HG03439 (cell line): ENCODE measurements around the gene TTC28.

Experiments
- ATAC-seq: cut with Tn5 transposase; IDR thresholded peaks from one replicate; pipeline ENCODE4 v1.9.1; 2021; ENCODE audit warnings: mild to moderate bottlenecking, moderate library complexity; ENCODE audit not compliant: unreplicated experiment

Gene TTC28

DNA sequence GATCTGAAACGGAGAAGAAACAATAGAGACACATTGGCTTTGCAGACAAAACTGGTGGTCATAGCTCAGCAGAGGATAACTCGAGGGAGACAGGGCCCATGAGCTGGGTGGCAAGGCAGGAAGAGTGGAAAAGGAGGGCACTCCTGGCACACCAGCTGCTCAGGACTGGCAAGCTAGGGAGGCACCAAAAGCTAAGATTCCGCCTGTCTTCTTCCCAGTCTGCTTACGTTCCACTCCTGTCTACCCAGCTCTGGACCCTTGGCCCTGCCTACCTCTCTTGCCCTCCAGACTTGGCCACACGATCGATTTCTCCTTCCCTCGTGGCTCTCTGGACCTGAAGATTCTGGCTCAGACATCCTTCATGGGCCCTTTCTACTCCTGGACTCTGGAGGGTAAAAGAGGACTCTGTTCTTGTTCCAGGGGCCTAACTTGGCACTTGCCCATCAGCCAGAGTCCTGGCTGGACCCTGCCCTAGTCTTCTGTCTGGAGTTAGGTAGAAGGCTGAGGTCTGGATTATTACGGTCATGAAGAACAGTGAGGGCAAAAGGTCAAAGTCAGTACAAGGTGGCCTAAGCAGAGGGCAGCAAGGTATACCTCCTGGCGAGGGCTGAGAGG lies 645.4 kb downstream of the TTC28 start:
- no peak for ATAC-seq

DNA sequence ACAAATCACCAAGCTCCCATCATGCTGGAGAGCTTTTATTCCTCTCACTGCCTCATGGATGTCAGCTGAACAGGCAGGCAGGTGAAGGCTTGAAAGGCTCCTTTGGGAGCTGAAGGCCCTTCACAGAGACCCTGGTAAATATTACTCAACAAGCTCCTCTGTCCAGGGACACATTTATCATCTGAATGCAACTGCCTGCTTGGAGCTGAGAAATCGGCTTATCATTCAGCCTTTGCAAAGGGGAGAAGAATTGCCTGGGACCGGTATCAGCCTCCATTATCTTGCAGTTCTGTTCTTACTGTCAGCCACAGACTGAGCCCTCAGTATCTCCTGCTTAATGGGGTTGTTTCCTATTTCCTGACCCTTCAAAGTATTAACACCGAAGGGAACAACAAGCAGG lies 646.8 kb downstream of the TTC28 start:
- no peak for ATAC-seq

DNA sequence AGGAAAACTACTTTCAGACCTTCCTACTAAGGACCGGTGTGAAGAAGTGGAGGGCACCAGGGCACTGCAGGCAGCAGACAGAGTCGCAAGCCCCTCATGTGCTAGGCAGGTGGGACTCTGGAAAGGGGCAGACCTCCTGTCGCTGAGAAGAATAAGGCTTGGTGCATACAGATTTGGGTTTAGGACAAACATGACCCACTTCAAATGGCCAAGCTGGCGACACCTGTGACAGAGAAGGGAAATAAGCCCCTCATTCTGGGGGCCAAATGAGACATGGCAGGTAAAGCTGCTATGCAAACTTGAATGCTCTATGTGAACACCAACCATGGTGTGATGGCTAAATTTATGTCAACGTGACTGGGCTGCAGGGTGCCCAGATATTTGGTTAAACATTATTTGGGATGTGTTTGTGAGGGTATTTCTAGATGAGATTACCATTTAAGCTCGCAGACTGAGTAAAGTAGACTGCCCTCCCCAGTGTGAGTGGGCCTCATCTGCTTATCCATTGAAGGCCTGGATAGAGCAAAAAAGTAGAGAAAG lies 648.2 kb downstream of the TTC28 start:
- ATAC-seq, result no peak

DNA sequence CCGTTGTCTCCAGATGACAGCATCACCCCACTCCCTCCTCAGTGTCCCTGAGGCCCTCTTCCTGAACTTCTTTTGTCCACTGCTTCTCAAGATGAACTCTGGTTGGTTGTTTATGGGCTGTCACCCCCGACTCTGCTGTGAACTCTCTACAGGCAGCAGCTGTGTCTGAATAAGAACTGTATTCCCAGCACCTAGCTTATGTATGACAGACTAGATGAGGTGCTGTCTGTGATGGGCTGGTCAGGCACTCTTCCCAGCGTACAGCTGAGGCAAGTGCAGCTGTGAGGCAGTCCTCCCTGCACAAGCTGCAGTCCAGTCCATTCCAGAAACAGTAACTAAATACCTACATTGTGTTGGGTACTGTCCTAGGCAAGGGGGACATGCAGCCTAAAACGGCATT lies 649.2 kb downstream of the TTC28 start:
- ATAC-seq, result no peak

DNA sequence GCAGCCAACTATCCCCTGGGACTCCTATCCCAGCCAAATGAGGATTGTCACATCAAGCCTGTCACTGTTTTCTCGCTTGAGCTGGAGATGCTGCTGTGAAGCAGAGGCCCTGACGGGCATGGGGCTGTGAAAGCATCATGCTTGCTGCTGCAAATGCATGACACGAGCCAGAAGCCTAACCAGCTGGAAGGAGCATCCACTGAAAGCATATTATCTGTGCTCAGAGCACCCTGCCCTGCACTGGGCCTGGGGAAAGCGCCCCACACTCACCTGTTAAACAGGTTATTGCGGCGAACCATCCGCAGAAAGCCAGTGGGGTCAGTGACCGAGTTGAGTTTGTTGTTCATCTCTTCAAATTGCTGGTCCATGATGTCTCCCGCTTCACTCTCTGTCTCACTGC lies 649.7 kb downstream of the TTC28 start:
- no peak for ATAC-seq

DNA sequence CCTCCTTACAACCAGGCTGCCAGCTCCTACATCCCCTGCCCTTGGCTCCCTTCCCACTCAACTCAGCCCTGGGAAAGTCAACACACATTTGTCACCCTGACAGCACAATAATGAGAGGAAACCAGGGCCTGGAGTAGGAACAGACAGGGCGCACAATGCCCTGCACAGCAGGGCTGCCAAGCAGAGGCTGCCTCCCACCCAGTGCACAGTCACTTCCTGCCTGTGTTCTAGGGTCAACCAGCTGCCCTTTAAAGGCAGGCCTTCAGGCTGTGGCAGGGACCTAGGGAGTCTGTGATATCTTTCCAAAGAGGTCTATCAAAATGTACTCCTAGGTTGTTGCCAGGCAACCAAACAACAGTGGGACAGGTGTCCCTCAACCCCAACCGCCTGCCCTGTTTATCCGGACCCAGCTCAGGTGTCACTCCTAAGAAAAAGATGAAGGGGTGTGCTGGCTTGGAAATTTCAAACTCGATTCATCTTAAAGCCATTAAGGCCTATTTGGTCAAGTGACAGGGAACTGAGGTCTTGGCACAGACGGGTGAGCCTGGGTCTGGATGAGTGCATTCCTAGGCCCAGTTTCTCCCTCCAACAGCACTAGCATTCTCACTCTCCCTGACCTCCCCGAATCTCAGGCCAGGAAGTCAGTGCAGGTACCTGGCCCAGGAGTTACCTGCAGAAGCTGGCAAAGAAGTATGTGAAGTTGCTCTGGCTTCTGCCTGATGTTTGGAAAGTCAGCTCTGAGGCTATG lies 650.3 kb downstream of the TTC28 start:
- no peak for ATAC-seq

DNA sequence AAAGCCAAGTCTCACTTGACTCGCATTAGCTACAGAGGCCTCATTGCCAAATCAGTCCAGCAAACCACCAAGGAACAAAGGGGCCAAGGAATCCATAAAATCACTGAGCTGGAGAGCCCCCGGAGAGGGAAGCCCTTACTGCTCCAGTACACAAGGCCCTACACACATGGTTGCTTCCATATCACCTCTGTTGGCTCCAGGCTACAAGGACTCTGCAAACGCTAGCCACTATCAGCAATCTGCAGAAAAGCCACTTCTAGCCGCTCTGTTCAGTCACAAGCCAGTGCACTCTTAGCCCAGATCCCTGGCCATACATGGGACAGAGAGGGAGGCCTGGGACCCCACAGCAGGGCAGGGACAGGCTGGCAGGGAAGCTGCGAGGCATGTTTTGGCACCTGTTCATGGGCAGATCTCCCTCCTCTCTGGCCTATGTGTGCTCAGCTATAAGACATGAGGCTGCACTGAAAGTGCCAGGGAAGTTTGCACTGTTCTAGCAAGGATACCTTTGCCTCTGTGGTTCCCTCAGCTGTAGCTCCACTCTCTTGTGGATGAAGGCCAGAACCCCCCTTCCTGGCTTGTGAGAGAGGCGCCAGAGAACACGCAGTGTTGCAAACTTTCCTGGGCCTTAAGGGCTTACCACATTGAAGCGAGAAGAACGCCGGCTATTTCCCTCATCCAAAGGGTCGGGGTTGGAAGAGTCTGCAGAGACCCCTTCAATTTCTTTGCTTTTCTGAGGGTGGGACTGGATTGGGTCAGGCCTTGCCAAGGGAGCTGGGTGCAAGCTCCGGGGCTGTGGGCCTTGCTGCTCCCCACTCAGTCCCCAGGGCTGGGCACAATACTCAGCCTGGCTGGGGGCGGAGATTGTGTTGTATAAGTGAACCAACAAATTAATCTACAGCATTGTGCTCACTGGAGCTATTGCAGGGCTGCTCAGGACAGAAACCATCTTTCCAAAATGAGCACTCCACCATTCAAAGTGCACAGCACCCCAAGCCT lies 651.9 kb downstream of the TTC28 start:
- no peak for ATAC-seq

DNA sequence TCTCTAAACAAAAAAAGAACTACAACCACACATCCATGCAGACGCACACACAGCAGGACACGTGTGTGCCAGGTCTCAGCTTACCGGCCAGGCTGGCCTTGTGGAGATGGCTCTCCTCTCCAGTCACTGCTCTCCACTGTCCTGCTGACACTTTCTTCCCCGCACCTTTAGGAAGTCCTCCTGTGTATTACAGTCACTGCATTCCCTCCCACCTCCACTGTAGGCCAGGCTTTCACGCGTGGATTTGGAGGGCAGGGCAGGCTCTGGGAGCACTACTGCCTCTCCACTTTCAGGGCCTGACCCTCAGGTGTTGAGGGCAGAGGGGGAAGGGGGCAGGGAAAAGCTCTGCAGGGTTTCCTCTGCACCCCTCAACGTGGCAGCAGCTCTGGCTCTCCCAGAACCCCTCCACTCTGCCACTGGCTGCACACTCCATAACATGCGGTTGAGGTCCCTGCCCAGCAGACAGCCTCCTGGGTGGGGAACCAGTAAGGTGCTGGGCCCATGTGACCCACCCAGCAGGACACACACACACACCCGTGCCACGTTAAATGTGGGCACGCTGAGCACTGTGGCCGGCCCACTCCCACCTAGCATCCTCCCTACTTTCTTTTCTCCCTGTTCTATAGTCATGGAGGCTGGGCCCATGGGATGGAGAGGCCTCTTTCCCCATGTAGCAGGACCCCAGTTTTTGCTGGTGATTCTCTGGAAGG lies 653.6 kb downstream of the TTC28 start:
- no peak for ATAC-seq

DNA sequence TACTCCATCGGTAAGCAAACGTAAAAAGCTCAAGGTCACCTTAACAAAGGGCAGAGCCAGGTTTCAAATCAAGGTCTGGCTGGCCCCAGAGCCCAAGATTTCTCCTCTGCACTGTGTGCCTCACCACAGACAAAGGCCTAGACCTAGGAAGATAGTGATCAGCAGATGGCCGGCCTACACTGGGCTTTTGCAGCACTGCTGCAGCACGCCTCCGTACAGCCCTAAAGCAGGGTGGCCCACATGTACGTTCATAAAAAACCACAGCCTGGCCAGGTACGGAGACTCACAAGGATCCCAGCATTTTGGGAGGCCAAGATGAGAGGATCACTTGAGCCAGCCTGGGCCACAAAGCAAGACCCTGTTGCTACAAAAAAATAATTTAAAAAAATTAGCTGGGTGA lies 654.3 kb downstream of the TTC28 start:
- no peak for ATAC-seq

DNA sequence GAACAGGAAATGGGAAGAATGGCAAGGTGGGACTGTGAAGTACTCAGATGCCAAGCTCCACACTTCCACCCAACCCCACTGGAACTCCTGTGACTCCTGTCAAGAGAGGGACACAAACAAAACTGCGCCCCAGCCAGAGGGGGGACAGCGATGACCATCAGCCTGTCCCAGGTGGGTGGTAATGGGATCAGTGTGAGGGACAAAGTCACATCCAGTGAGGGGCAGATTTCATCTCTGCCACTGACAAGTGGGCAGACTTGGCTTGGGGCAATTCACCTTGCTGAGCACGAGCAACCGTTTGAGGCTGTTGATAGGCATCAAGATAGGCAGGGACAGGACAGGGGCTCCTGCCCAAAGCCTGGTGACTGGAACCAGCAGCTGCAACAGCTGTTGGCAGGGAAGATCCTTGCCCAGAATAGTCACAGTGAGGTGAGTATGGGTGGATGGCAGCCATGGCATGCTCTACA lies 655.2 kb downstream of the TTC28 start:
- ATAC-seq, result no peak

DNA sequence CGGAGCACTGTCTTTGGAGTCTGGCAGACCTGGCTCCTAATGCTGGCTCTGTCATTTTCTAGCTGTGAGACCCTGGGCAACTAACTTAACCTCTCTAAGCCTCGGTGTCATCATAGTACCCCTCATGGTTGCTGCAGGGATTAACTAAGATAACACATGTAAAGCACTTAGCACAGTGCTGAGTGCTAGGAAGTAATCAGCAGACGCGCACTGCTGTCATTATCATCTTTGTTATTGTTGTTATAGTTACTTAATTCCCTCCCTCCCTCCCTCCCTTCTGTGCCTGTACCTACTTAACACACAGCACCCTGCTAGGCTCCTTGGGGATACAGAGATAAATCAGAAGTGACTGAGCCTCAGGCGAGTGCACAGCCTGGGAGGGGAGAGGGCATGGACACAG lies 655.9 kb downstream of the TTC28 start:
- ATAC-seq, result no peak

DNA sequence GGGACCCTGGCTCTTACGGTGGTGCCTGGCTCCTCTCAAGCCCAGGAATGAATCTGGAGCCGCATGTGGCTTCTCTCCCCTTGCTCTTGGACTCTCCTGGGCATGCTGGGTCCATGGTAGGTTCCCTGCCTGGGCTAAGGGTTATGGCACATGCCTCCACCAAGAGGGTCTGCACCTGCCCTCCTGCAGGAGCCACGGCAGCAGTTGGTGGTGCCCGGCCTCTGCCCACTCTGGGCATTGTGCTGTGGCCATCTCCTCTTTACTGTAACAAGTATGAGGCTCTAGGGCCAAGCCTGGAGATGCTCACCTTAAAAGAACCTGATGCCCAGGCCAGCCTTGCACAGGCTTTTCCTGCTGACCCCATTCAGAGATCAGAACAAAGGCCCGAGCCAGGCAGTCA lies 656.6 kb downstream of the TTC28 start:
- no peak for ATAC-seq

DNA sequence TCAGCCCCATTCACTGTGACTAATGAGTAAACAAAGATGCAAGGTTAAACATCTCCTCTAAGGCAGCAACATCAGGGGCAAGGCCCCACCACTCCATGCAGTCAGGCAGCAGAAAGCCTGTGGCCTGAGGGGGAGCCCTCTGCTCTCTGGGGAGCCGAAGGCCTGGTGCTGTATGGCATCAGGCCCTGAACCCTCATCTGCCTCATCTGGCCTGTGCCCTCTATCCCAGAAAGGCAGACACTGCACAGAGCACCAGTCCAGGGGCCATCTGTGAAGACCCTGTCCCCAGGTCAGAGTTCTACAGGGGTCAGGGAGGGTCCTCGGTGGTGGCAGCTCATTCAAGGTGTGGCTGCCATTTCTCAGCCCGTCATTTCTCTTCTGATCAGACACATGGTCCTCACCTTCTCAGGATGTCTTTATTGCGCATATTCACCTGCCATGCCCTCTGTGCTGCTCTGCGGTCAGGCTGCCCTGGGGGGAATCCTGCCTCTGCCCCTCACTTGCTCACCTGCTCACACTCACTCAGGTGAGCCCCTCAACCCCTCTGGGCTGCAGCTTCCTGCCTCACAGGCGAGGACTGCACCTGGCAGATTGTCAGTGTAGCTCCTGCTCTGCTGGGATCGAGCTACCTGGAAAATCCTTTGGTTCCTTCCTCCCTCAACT lies 657.5 kb downstream of the TTC28 start:
- no peak for ATAC-seq

DNA sequence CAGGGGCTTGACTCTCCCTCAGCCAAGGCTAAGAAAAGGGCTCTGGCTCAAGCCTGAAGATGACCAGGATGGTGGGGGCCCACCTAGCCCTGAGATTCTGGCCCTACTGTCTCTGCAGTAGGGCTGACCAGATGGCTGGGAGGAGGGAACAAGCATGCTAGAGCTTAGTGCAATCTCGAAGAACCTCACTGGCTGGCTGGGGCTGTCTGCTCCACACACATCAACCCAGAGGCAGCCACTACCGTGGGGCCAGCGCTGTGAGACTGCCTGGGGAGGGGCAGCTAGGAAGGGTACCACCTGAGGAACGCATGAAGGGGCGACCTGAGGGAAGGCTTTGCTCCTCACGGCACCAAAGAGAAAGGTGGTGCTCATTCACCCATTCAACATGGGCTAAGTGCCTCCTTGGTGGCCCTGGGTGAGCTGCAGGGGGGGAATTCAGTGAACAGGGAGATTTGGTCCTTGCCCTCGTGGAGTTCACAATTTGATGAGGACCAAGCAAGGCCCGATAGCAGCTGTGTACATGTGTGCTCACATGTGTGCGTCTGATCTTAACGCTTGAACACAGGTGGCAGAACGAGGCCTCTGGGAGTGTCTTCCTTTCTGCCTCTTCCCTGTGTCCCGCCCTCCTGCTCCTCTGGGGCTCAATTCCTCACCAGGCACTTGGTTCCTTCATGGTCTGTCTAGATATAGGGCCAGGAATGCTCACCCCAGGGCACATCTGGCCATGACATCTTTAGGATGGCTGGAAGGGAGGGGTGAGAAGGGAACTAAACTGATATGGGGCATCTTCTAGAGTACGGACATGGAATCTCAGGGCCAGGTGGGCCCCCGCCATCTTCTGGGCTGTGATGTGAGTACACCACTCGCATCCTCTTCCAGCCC lies 658.3 kb downstream of the TTC28 start:
- ATAC-seq, result no peak

DNA sequence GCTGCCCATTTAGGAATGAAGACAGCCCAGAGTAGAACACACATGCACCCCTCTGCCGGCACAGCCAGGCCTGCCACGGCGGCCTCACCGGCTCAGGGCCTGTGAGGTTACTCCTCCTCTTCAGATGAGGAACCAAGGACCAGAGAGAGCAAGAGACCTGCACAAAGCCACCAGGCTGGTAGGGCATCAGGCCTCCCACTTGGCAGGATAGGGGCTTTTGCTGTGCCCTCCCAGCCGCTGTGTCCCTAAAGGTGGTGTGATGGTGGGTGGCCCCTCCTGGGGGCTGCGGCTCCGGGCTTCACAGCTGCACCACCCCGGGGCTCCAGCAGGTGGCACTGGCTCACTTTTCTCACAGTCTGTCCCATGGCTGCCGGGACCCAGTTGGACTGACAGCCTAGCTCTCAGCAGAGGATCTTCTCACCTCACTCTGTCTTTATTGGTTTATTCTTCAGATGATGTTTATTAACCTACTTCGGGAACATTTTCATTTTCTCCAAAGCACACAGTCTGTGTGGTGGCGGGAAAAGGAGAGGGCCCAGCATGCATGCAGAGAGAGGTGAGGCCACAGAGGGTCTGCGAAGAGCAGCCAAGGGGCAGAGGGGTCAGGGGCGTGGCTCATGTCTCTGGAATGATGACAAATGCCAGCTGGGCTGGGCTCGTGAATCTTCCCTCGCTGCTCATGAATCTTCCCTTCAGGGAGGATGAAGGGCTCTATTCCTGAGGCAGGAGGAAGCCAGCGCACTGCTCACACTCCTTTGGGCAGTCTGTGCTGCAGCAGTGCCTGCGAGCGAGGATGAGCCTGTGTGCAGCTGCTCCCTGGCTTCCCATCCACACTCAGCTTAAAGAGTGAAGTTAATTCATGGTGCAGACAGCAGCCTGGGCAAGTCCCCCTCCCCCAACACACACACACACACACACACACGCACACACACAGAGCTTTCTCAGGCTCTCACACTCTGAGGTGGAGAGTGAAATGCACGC lies 659.5 kb downstream of the TTC28 start:
- ATAC-seq, result no peak

DNA sequence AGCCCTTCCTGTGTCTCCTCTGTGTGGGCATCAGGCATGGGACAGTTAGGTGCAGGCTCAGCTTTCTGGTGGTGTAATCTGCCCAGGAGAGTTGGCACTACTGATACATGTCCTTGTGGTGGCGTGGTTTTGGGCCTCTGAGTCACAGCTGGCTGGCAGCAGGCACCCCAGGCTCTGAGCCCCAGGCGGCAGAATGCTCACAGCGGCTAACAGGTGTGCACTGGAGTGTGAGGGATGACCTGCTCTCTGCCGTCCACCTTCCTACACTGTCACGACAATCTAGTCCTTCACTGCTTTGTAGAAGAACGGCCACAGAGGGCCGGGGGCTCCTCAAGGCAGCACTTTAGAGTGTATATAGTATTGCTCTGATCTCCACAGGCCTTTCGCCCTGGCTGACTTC lies 660.3 kb downstream of the TTC28 start:
- no peak for ATAC-seq

DNA sequence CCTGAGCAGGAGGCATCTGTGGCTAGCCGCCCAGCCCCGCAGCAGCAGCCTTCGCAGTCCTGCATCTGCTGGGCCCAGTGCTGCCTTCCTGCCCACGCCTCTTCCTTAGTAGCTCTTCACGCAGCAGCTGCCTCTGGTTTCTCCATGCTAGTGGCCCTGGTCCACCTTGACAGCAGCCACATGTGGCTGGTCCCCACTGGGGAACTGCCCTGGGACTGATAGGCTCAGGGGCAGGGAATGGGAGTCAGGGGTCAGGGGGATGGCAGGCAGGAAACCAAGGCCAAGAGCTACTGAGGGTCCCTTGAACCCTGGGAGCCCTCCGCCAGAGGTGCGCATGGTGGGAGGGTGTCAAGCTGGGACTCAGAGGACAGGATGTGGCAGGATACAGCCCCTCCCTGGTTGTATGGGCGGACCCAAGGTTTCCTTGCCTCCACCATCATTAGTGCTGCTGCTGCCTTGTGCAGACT lies 661.1 kb downstream of the TTC28 start:
- ATAC-seq, result no peak

DNA sequence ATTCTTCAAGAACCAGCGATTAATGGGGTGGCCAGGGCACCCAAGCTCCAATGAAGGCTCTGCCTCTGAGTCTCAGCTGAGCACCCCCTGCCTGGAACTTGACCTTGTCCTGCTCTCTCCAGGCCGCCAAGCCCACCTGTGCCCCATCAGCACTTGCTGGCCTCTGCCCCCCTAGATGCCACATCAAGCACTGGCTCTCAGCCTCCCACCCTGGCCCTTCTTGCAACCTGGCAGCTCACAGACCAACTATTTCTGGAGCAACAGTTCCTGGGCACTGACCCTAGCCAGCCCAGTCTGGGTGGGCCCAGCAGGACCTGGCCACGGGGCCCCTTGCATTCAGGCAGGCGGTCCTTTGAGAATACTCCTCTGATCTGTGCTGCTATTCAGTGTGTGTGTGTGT lies 661.8 kb downstream of the TTC28 start:
- no peak for ATAC-seq
